NCI-H2171 treated with DMSO at 0.1 percent for 48 hours (cell line): ENCODE measurements around the gene C2CD2.

ENCODE experiments used
- DNase-seq: peaks from one replicate; lab custom pipeline; 2025; lab: John Stamatoyannopoulos, UW

The C2CD2 gene

GRCh38 chr21:41845310-41846032 is 108.3 kb downstream of the C2CD2 start:
- no peak for DNase-seq

- no peak for DNase-seq
Observed at GRCh38 chr21:41843584-41843983, 110.2 kb downstream of the C2CD2 start.

- no peak for DNase-seq
Observed at GRCh38 chr21:41840880-41841279, 112.9 kb downstream of the C2CD2 start.

GRCh38 chr21:41839387-41840000 is 114.3 kb downstream of the C2CD2 start:
- DNase-seq: no peak

- no peak for DNase-seq
Observed at GRCh38 chr21:41837756-41838297, 116.0 kb downstream of the C2CD2 start.

GRCh38 chr21:41836166-41837015 is 117.4 kb downstream of the C2CD2 start:
- DNase-seq: no peak

GRCh38 chr21:41835711-41836154 is 118.1 kb downstream of the C2CD2 start:
- DNase-seq: no peak
